ENCODE results near the gene RPP40. TPM values are rescaled to one million over a fixed set of nuclear protein-coding genes. Genes with fewer than 3 reads are reported as not detected.

Gene RPP40
- total RNA-seq, 4 donors from 2014 or later = 12.3 to 24.9 (median 16.1) TPM

GRCh38 chr6:5020142-5020541, 16.3 kb upstream of the RPP40 start:
- intact Hi-C loops (cut with DNase I) = loop anchor here (10.0 kb wide), 1 partner anchor 245 kb away; the partner anchor contains the start of gene CDYL
- Histone ChIP-seq H3K9me3 (no peaks in the 10 kb centered on the region), H3K4me1 (no peaks in the 10 kb centered on the region), H3K36me3 (no peaks in the 10 kb centered on the region), H3K27ac (no peak overlapping the region), H3K27me3 (no peaks in the 10 kb centered on the region), H3K4me3 (no peak overlapping the region)
- DNase-seq = no peak
- TF ChIP-seq POLR2A (IDR thresholded peaks at IDR 0.05) = no peak
- TF ChIP-seq CTCF (IDR thresholded peaks at IDR 0.05) = no peak
- 80 to 84% methylated on average over 3 to 5 of the region's 8 CpGs for WGBS, 2 donors

GRCh38 chr6:5014072-5014561, 10.3 kb upstream of the RPP40 start:
- H3K27me3 ChIP-seq = no peaks in the 10 kb centered on the region
- intact Hi-C loops (cut with DNase I) = no loop called here
- WGBS, 2 donors = 0% methylated on average over 1 of the region's 1 CpG; no CpG with 5 or more reads in 1 of the 2 donors

GRCh38 chr6:5012519-5012918, 8.7 kb upstream of the RPP40 start:
- Histone ChIP-seq H3K36me3 (no peaks in the 10 kb centered on the region), H3K27ac (no peak overlapping the region), H3K4me1 (no peaks in the 10 kb centered on the region), H3K27me3 (no peaks in the 10 kb centered on the region), H3K9me3 (peaks cover 0 to 6% (median 0%) of the 10 kb centered on the region in 3 donors), H3K4me3 (no peak overlapping the region)
- intact Hi-C loops (cut with DNase I) = no loop called here
- TF ChIP-seq POLR2A (IDR thresholded peaks at IDR 0.05) (no peak), CTCF (IDR thresholded peaks at IDR 0.05) (no peak)
- 30 to 33% methylated on average over 2 of the region's 2 CpGs for WGBS, 2 donors
- DNase-seq = no peak

More at GRCh38 chr6:5014072-5014561, 10.3 kb upstream of the RPP40 start:
- Histone ChIP-seq H3K4me3 (no peak overlapping the region), H3K4me1 (no peaks in the 10 kb centered on the region), H3K9me3 (peaks cover 0 to 6% (median 0%) of the 10 kb centered on the region in 3 donors), H3K36me3 (no peaks in the 10 kb centered on the region), H3K27ac (no peak overlapping the region)
- DNase-seq = no peak
- TF ChIP-seq POLR2A (IDR thresholded peaks at IDR 0.05) = no peak
- TF ChIP-seq CTCF (IDR thresholded peaks at IDR 0.05) = no peak

- no peak for DNase-seq
- Histone ChIP-seq H3K36me3 (no peaks in the 10 kb centered on the region), H3K27me3 (no peaks in the 10 kb centered on the region), H3K4me3 (no peak overlapping the region), H3K4me1 (no peaks in the 10 kb centered on the region), H3K9me3 (peaks cover 0 to 6% (median 0%) of the 10 kb centered on the region in 3 donors), H3K27ac (no peak overlapping the region)
- TF ChIP-seq POLR2A (IDR thresholded peaks at IDR 0.05) (no peak), CTCF (IDR thresholded peaks at IDR 0.05) (no peak)
- 82 to 84% methylated on average over 12 of the region's 12 CpGs for WGBS, 2 donors
- intact Hi-C loops (cut with DNase I) = no loop called here
Measured at GRCh38 chr6:5011346-5011745, 7.5 kb upstream of the RPP40 start.

GRCh38 chr6:5007531-5007930, 3.7 kb upstream of the RPP40 start:
- no peak overlapping the region for H3K4me3 ChIP-seq
- intact Hi-C loops (cut with DNase I) = no loop called here
- peaks cover 0 to 17% (median 5%) of the 10 kb centered on the region in 3 donors for H3K4me1 ChIP-seq
- 87 to 95% methylated on average over 3 of the region's 3 CpGs for WGBS, 2 donors
- no peak for TF ChIP-seq CTCF (IDR thresholded peaks at IDR 0.05)
- TF ChIP-seq POLR2A (IDR thresholded peaks at IDR 0.05) = no peak
- no peaks in the 10 kb centered on the region for H3K9me3 ChIP-seq
- DNase-seq = no peak
- H3K27me3 ChIP-seq = no peaks in the 10 kb centered on the region
- no peaks in the 10 kb centered on the region for H3K36me3 ChIP-seq
- H3K27ac ChIP-seq = no peak overlapping the region

Data from esophagus squamous epithelium (tissue), 5 donors.